ENCODE results near the gene RIPPLY2. TPM values are rescaled to one million over a fixed set of nuclear protein-coding genes. Genes with fewer than 3 reads are reported as not detected.
A peak's percentile ranks its signal among the peaks of the same experiment; 100 is the strongest.

Gene RIPPLY2
- total and polyA plus RNA-seq, 2 donors (not counting 3 experiments of a cell fraction or from before 2014, with no cell fraction given): 0.25 to 0.53 TPM

DNA sequence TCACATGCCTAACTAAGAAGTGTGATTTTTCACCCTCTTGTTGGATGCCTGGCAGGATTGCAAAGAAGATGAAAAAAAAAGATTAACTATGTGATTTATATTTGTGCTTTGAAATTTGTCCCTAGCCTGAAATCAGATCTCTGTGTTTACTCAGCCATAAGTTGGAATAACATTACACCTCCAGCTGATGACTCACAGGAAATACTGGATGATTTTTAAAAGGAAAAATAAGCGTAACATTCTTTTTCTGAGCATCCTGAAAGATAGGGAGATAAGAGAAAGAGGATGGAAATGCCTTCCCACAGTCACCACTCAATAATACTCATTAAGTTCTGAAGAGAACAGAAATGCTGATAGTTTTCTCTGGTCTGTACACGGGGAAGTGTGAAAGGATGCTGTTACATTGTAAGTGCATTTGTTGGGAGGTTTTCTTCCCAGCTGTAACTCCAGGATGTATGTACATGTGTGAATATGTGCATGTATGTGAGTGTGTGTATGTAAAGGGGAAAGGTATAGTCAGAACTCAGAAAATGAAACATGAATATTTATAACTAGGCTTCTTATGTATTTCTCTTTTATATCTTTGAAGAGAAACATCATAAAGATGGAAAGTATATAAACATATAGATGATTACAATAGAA lies 37.4 kb upstream of the RIPPLY2 start:
- Histone ChIP-seq H3K4me2 (ENCODE audit: insufficient read depth, low read length) (peak overlapping the region; percentile 75), H3K9ac (replicated peaks; ENCODE audit: extremely low read depth, insufficient read depth, low read length) (peak overlapping the region; percentile 24), H3K27ac (ENCODE audit: insufficient read depth, low read depth, low read length) (peak overlapping the region; percentile 57), H3K79me2 (ENCODE audit: control insufficient read depth, insufficient read depth, low read length) (no peaks in the 10 kb centered on the region), H3K9me3 (replicated peaks; ENCODE audit: control insufficient read depth, insufficient read depth, low read length) (no peaks in the 10 kb centered on the region), H3K4me3 (replicated peaks in 1 of 3; ENCODE audit: insufficient read depth in 1 of 3, low read depth in 1 of 3, low read length in 3 of 3) (no peak overlapping the region), H3K9me1 (replicated peaks; ENCODE audit: control insufficient read depth, extremely low read depth, insufficient read depth, low read length) (no peaks in the 10 kb centered on the region), H2AFZ (ENCODE audit: low read depth, low read length) (no peak overlapping the region), H3K27me3 (ENCODE audit: control insufficient read depth in 2 of 2, insufficient read depth in 2 of 2, low read length in 2 of 2) (no peaks in the 10 kb centered on the region), H3K4me1 (ENCODE audit: control insufficient read depth, extremely low read depth, insufficient read depth, low read length) (peaks cover 28% of the 10 kb centered on the region), H4K20me1 (replicated peaks; ENCODE audit: control insufficient read depth, extremely low read depth, insufficient read depth, low read length) (no peaks in the 10 kb centered on the region), H3K36me3 (ENCODE audit: control insufficient read depth in 2 of 2, extremely low read depth in 1 of 2, insufficient read depth in 2 of 2, low read length in 2 of 2) (no peaks in the 10 kb centered on the region)
- FAIRE-seq: peak; percentile 94
- intact Hi-C loops (cut with micrococcal nuclease): loop anchor here (1.0 to 5.0 kb wide), 6 partner anchors 44 to 1164 kb away; partner anchors contain the start of genes CEP162, CYB5R4 and SNAP91
- BruUV-seq (replicated peaks): no TSS peak
- TF ChIP-seq JUN (IDR thresholded peaks at IDR 0.05; ENCODE audit: borderline replicate concordance, insufficient read depth, insufficient read length, low read depth) (peak; percentile 99), POLR2AphosphoS5 (IDR thresholded peaks at IDR 0.05; ENCODE audit: insufficient read depth, low read depth, low read length) (peak; percentile 79), MYC (IDR thresholded peaks at IDR 0.05; ENCODE audit: low read depth, low read length) (no peak), EZH2 (IDR thresholded peaks at IDR 0.05; ENCODE audit: borderline replicate concordance, low read depth, low read length, severe bottlenecking) (no peak), POLR2A (IDR thresholded peaks at IDR 0.05; ENCODE audit: low read depth, low read length) (peak; percentile 78), GATA2 (IDR thresholded peaks at IDR 0.05; ENCODE audit: insufficient read depth, insufficient read length, low read depth, low read length) (peak; percentile 100), FOS (IDR thresholded peaks at IDR 0.05; ENCODE audit: borderline replicate concordance, insufficient read depth, low read length) (peak; percentile 94)
- TF ChIP-seq, protein P1, sequence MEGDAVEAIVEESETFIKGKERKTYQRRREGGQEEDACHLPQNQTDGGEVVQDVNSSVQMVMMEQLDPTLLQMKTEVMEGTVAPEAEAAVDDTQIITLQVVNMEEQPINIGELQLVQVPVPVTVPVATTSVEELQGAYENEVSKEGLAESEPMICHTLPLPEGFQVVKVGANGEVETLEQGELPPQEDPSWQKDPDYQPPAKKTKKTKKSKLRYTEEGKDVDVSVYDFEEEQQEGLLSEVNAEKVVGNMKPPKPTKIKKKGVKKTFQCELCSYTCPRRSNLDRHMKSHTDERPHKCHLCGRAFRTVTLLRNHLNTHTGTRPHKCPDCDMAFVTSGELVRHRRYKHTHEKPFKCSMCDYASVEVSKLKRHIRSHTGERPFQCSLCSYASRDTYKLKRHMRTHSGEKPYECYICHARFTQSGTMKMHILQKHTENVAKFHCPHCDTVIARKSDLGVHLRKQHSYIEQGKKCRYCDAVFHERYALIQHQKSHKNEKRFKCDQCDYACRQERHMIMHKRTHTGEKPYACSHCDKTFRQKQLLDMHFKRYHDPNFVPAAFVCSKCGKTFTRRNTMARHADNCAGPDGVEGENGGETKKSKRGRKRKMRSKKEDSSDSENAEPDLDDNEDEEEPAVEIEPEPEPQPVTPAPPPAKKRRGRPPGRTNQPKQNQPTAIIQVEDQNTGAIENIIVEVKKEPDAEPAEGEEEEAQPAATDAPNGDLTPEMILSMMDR (IDR thresholded peaks at IDR 0.05; ENCODE audit: extremely low read depth in 1 of 2, insufficient read depth in 1 of 2, low read depth in 1 of 2, low read length in 2 of 2): no peak
- TF ChIP-seq, protein P2, sequence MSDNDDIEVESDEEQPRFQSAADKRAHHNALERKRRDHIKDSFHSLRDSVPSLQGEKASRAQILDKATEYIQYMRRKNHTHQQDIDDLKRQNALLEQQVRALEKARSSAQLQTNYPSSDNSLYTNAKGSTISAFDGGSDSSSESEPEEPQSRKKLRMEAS (IDR thresholded peaks at IDR 0.05; ENCODE audit: insufficient read depth, insufficient read length): no peak
- ChIA-PET POLR2A (no interaction called here), CTCF (no interaction called here)
- DNase-seq (ENCODE audit: low read depth, low spot score): peak; percentile 97
- dilution Hi-C loops (cut with MboI; ENCODE audit: extremely low pct_ligation_motif_present, low sequenced_read_pairs): no loop called here
